ENCODE measurements around the gene ASS1. TPM values are rescaled to one million over a fixed set of nuclear protein-coding genes. Genes with fewer than 3 reads are reported as not detected.

The ASS1 gene
- total RNA-seq, 1 donor from 2014 or later, result 4.5 TPM

DNA sequence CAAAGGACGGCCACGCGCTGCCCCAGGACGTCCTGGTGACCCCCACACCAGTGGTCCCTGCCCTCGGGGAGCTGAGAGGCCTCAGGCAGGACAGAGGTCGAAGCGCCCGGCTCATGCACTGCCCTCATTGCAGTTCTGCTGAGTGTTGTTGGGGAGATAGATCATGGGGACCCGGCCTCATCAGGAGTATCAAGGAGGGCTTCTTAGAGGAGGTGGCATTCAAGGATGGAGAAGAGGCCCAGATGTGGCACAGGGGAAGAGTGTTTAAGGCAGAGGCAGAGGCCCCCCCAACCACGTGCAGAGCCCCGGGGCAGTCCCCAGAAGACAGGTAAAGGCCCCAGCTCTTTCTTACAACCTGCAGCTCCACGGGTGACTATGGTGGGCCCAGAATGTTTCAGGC lies 26.2 kb downstream of the ASS1 start:
- H3K4me3 Mint-ChIP-seq, result no peak overlapping the region
- H3K36me3 Mint-ChIP-seq (ENCODE audit: low read depth), result no peaks in the 10 kb centered on the region
- H3K27ac Mint-ChIP-seq (ENCODE audit: unreplicated experiment), result no peak overlapping the region
- H3K4me1 Mint-ChIP-seq, result peaks cover 52% of the 10 kb centered on the region
- DNase-seq (ENCODE audit: low read depth, low spot score), result no peak
- H3K27me3 Mint-ChIP-seq (ENCODE audit: low read depth), result peaks cover 53% of the 10 kb centered on the region
- TF ChIP-seq, protein P1, sequence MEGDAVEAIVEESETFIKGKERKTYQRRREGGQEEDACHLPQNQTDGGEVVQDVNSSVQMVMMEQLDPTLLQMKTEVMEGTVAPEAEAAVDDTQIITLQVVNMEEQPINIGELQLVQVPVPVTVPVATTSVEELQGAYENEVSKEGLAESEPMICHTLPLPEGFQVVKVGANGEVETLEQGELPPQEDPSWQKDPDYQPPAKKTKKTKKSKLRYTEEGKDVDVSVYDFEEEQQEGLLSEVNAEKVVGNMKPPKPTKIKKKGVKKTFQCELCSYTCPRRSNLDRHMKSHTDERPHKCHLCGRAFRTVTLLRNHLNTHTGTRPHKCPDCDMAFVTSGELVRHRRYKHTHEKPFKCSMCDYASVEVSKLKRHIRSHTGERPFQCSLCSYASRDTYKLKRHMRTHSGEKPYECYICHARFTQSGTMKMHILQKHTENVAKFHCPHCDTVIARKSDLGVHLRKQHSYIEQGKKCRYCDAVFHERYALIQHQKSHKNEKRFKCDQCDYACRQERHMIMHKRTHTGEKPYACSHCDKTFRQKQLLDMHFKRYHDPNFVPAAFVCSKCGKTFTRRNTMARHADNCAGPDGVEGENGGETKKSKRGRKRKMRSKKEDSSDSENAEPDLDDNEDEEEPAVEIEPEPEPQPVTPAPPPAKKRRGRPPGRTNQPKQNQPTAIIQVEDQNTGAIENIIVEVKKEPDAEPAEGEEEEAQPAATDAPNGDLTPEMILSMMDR (conservative IDR thresholded peaks at IDR 0.05), result no peak
- no peaks in the 10 kb centered on the region for H3K9me3 Mint-ChIP-seq

DNA sequence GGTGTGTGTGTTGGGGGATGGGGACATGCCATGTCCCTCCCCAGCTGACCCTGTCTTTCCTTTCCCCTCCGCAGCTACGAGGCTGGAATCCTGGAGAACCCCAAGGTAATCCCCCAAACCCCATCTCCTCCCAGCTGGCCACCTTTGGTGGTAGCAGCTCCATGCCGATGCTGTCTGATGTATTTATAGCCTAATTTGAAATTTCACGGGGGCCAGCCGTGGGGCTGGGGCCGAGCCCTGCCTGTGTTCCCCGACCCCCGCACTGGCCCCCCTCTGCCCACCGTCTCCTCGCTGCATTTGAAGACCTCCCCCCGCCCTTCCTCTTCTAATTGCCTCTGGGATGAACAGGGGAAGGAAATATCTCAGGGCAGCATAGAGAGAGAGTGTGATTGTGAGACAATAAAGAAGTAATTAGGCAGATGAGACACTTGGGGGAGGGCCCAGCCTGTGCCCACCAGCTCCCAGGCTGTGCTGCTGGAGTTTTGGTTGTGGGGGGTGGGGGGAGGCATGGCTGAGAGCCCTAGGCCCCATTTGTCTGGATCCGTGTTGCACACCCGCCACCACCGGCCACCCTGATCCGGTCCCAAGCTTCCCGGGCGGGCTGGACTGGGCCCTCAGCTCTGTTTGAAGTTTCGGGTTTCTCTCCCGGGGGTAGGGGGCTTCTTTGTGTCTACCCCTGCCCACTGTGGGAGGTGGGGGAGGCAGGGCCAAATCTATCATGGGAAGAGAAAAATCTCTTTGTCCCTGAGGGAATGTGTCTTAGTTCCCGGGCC lies 26.8 kb downstream of the ASS1 start:
- no peaks in the 10 kb centered on the region for H3K36me3 Mint-ChIP-seq (ENCODE audit: low read depth)
- H3K27ac Mint-ChIP-seq (ENCODE audit: unreplicated experiment), result peak overlapping the region; percentile 57
- no peak for DNase-seq (ENCODE audit: low read depth, low spot score)
- peaks cover 56% of the 10 kb centered on the region for H3K27me3 Mint-ChIP-seq (ENCODE audit: low read depth)
- H3K4me3 Mint-ChIP-seq, result no peak overlapping the region
- no peaks in the 10 kb centered on the region for H3K9me3 Mint-ChIP-seq
- H3K4me1 Mint-ChIP-seq, result peaks cover 51% of the 10 kb centered on the region
- TF ChIP-seq, protein P1 (conservative IDR thresholded peaks at IDR 0.05), result no peak

DNA sequence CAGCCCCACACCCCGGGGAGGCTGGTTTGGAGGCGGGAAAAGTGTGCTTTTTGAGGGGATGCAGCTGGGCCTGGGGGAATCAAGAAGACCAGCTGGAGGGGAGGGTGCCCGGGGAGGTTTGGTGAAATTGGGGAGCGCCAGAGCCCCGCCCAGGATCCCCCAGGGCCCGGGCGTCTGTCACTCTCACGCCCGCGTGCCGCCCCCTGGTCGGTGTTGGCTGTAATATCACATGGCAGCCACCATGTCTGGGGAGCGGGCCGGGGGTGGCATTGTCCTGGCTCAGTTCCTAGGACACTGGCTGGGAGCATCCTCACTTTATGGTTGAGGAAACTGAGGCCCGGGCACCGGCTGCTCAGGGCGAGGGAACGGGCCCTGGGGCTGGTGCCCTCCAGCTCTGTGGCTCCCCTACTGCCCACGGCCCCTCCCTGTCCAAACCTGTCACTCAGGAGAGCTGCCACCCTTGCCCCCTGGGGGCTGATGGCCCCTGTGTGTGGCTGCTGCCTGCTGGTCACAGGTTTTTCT lies 27.5 kb downstream of the ASS1 start:
- TF ChIP-seq, protein P1 (conservative IDR thresholded peaks at IDR 0.05), result no peak
- Mint-ChIP-seq H3K36me3 (ENCODE audit: low read depth) (no peaks in the 10 kb centered on the region), H3K9me3 (no peaks in the 10 kb centered on the region), H3K27ac (ENCODE audit: unreplicated experiment) (peak overlapping the region; percentile 57), H3K4me3 (no peak overlapping the region), H3K4me1 (peaks cover 45% of the 10 kb centered on the region), H3K27me3 (ENCODE audit: low read depth) (peaks cover 49% of the 10 kb centered on the region)
- DNase-seq (ENCODE audit: low read depth, low spot score), result no peak

DNA sequence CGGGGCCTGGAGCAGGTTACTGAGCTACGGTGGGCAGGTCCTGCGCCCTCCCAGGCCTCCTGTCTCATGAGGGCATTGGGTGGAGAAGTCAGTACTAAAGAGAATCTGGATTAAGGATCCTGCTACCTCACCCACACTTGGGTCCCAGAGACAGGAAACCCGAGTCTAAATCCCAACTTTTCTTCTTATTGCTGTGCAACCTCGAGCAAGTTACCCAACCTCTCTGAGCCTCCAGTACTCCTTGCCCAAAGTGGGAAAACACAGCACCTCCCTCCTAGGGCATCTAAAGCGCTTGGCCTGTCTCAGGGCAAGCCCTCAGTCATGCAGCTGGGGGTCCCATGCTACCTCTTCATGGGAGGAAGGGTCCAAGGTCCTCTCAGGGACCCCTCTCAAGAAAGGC lies 28.2 kb downstream of the ASS1 start:
- H3K4me1 Mint-ChIP-seq, result peaks cover 37% of the 10 kb centered on the region
- peaks cover 42% of the 10 kb centered on the region for H3K27me3 Mint-ChIP-seq (ENCODE audit: low read depth)
- no peaks in the 10 kb centered on the region for H3K36me3 Mint-ChIP-seq (ENCODE audit: low read depth)
- H3K27ac Mint-ChIP-seq (ENCODE audit: unreplicated experiment), result no peak overlapping the region
- DNase-seq (ENCODE audit: low read depth, low spot score), result no peak
- TF ChIP-seq, protein P1 (conservative IDR thresholded peaks at IDR 0.05), result no peak
- H3K9me3 Mint-ChIP-seq, result no peaks in the 10 kb centered on the region
- H3K4me3 Mint-ChIP-seq, result no peak overlapping the region

- Mint-ChIP-seq H3K4me3 (peak overlapping the region; percentile 54), H3K36me3 (ENCODE audit: low read depth) (no peaks in the 10 kb centered on the region), H3K27ac (ENCODE audit: unreplicated experiment) (no peak overlapping the region), H3K27me3 (ENCODE audit: low read depth) (peaks cover 41% of the 10 kb centered on the region), H3K9me3 (no peaks in the 10 kb centered on the region), H3K4me1 (peaks cover 37% of the 10 kb centered on the region)
- no peak for DNase-seq (ENCODE audit: low read depth, low spot score)
- TF ChIP-seq, protein P1 (conservative IDR thresholded peaks at IDR 0.05), result no peak
Measured at GRCh38 chr9:130473566-130473965, 28.8 kb downstream of the ASS1 start.
